Stimulated activated CD8-positive, alpha-beta memory T cell treated with anti-CD3 and anti-CD28 coated beads, Interleukin-4, amount 100 ng/mL, for 4 hours (primary cell): ENCODE results near the gene TAAR8.
"Not testable (repeated sequence)": the region's sequence is repeated elsewhere in the genome, so short reads cannot be mapped to it uniquely, and the experiment has no call there.

Source experiments
- DNase-seq, 2 donors: peaks; one replicate each; pipeline ENCODE4 v3.0.0-alpha.2; 2020; ENCODE audit warnings: low read depth in 2 of 2, low spot score in 1 of 2

Gene TAAR8

GRCh38 chr6:132544826-132545225 lies 7.6 kb upstream of the TAAR8 start:
- DNase-seq = no peak

GRCh38 chr6:132548746-132549463 lies 3.6 kb upstream of the TAAR8 start:
- DNase-seq = no peak

- no peak for DNase-seq
Measured at GRCh38 chr6:132551214-132551613, 1.3 kb upstream of the TAAR8 start.

DNA sequence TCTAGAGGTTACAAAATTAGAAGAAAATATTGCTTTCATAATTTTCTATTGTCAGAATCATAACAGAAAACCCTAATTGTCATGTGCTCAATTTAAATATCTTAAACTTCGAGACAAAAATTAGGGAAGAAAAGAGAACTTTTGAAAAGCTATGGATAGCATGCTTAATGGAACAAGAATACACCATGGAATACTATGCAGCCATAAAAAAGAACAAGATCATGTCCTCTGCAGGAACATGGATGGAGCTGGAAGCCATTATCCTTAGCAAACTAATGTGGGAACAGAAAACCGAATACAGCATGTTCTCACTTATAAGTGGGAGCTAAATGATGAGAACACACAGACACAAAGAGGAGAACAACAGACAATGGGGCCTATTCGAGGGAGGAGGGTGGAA lies 7.6 kb downstream of the TAAR8 start:
- DNase-seq = not testable (repeated sequence)

GRCh38 chr6:132566404-132566803 lies 13.9 kb downstream of the TAAR8 start:
- no peak for DNase-seq

DNA sequence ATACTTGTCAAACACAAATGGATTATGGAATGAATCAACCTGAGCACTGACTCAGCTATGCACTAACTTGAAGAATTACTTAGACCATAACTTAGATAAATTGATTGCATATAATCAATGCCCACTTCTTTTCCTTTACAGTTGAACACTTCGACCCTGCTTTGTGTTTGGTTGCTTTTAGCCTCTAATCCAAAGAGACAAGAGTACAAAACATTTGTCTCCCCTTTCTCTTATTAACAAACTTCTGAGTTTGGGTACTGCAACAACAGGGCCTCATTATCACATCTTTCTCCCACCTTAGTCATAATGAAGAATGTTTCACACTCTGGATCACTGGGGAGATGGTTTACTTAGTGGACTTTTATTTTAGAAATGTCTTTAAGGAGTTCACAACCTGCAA lies 15.1 kb downstream of the TAAR8 start:
- DNase-seq = no peak

DNA sequence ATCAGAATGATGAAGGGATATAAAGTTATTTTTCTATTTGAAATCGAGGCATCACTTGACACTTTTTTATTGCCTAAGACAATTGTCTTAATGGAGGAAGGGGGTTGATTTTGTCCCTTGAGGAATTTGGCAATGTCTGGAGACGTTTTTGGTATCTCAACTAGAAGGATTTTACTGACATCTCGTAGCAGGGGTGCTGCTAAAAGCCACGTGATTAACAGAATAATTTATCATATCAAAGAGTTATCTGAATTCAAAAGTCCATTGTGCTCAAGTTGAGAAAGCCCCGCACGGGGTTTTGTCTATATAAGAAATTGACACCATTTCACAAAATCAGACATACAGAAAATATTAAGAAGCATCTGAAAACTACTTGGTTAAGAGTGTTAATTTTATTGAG lies 16.1 kb downstream of the TAAR8 start:
- no peak for DNase-seq

DNA sequence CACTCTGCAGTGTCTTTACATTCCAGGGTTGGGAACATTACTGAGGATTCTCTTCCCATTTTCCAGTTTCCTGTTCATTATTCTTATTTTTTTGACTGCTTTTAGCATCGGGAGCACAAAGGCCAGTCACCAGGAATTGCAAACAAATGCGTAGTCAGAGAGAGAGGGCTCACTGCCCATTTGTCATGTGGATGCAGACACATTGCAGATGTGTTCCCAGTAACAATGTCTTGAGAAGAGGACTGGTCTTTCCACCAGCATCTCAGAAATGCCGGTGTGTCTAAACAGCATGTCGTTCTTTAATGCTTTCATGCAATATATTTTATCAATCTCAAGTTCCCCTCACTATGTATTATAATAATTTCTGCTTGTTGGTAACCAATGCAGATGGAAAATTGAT lies 16.7 kb downstream of the TAAR8 start:
- DNase-seq = no peak

DNA sequence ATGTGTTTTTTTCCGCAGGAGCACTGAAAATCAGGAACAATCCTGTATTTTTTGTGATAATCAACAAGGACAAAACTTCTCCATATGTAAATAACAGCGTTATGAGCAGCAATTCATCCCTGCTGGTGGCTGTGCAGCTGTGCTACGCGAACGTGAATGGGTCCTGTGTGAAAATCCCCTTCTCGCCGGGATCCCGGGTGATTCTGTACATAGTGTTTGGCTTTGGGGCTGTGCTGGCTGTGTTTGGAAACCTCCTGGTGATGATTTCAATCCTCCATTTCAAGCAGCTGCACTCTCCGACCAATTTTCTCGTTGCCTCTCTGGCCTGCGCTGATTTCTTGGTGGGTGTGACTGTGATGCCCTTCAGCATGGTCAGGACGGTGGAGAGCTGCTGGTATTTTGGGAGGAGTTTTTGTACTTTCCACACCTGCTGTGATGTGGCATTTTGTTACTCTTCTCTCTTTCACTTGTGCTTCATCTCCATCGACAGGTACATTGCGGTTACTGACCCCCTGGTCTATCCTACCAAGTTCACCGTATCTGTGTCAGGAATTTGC lies 17.8 kb downstream of the TAAR8 start, which contains the start of gene TAAR6:
Gene TAAR6 (plus strand): TSS at position 102 of the 557 bp plus-strand sequence. CDS start 0 bp downstream, at position 102.
- no peak for DNase-seq

DNA sequence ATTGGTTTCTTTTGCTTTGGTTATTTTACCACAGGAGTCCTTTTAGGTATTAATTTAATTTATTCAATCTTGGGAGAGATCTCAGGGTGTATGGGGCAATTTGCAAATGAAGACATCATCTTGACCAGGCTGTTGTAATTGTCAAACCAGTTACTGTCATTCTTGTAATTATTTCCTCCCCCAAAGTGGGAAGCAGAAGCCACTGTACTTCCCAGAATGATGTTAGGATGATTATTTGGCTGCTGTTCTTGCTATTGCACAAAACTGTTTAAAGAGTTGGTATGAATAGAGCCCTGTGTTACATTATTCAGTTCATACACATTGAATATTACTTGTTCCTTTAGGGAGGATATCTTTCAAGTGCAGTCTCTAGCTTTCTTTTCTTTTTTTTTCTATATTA lies 19.3 kb downstream of the TAAR8 start:
- DNase-seq = no peak

DNA sequence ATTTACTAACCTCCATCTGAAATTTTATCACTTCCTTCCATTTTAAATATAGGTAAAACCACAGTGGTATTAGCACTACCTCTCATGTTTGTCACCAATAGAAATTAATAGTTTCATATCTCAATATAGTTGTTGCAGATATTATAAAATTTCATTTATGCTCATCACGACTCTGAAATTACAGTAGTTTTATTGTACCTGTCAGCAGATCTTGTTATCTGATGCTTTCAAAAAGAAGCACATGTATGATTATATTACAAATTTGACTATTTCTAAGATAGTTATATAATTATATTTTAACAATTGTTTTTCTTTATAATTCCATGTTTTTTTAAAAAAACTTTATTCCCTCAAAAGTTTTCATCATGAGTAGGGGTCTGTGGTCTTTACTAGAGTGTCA lies 32.2 kb downstream of the TAAR8 start:
- DNase-seq = no peak

DNA sequence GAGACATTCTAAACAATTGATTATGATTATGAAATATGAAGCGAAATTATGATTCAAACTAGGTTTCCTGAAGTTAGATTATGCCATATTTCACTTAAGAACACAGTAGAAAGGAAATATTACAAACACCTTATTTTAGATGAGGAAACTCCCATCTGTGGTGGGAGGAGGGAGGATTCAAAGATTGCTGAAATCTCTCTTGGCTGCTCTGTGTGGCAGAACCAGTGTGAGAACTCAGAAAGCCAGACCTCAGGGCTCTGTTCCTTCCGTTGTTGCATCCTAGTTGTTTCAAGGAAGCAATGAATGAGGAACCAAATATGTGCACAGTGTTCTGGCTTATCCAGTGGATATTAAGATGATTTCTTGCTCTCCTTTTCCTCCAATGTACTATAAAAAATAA lies 35.0 kb downstream of the TAAR8 start:
- DNase-seq = no peak

GRCh38 chr6:132589454-132589853 lies 37.0 kb downstream of the TAAR8 start, which contains the start of gene TAAR5:
TAAR5 (minus strand) TSS chr6:132589741; CDS start chr6:132589686, 55 bp downstream.
- no peak for DNase-seq

DNA sequence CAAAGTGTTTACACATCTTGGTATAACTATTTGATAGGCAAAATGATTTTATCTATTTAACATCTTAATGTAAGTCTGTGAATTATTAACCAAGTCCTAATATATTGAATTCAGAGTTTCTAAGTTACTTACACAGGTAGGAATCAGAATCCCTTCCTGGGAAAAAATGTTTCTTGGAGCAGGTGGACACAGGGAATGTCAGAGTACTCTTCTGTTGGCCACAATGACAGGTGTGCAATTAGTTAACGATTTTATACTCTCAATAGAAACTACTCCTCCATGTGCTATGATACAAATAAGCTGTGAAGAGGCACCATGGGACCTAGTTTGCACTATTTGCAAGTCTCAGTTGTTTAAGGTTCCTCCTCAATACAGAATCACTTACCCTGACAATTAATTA lies 37.9 kb downstream of the TAAR8 start:
- DNase-seq = no peak

GRCh38 chr6:132592855-132593254 lies 40.4 kb downstream of the TAAR8 start:
- DNase-seq = no peak

- no peak for DNase-seq
Measured at GRCh38 chr6:132596201-132596600, 43.7 kb downstream of the TAAR8 start.

GRCh38 chr6:132598473-132598872 lies 46.0 kb downstream of the TAAR8 start:
- no peak for DNase-seq

DNA sequence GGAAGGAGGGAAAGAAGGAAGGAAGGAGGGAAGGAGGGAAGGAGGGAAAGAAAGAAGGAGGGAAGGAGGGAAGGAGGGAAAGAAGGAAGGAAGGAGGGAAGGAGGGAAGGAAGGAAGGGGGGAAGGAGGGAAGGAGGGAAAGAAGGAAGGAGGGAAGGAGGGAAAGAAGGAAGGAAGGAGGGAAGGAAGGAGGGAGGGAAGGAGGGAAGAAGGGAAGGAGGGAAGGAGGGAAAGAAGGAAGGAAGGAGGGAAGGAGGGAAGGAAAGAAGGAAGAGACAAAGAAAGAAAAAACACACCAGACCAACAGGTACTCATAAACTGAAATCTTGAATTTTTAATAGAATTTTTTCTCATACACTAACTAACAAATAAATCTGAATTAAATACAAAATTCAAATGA lies 48.4 kb downstream of the TAAR8 start:
- DNase-seq = not testable (repeated sequence)
